ENCODE measurements around the gene TNN.

GRCh38 chr1:175154629-175155472, 87.2 kb downstream of the TNN start:
- TF ChIP-seq REST (IDR thresholded peaks at IDR 0.05; ENCODE audit: borderline replicate concordance) (no peak), CTCF (IDR thresholded peaks at IDR 0.05; ENCODE audit: poor library complexity, severe bottlenecking) (peak; percentile 80)
